GM21381 (cell line): ENCODE measurements around the gene ERFE.

Experiments
- ATAC-seq: cut with Tn5 transposase; IDR thresholded peaks from one replicate; pipeline ENCODE4 v1.9.1; 2021; ENCODE audit warnings: mild to moderate bottlenecking, moderate library complexity; ENCODE audit not compliant: unreplicated experiment

Gene ERFE

GRCh38 chr2:238203973-238204683 lies 45.4 kb downstream of the ERFE start:
- no peak for ATAC-seq

- no peak for ATAC-seq
Measured at GRCh38 chr2:238207006-238207405, 48.2 kb downstream of the ERFE start.

GRCh38 chr2:238216651-238217184 lies 57.9 kb downstream of the ERFE start:
- ATAC-seq = no peak
